B cell (primary cell): ENCODE data around the gene SMOC1. TPM values are rescaled to one million over a fixed set of nuclear protein-coding genes. Genes with fewer than 3 reads are reported as not detected.

Source experiments
- ATAC-seq: fragments of 200-7000 bp; cut with Tn5 transposase; one replicate; pipeline ENCODE4 v1.10.0; 2021; ENCODE audit warnings: low read depth, mild to moderate bottlenecking, moderate number of reproducible peaks, moderate library complexity
- CTCF ChIA-PET: fragments of 350-600 bp; sonication (Branson Sonifier 250); formaldehyde crosslinking; loops from one replicate; lab custom pipeline; 2021; ENCODE audit warnings: antibody characterized with exemption, inconsistent platforms; lab: Charles Lee
- POLR2A ChIA-PET: fragments of 350-600 bp; sonication (Branson Sonifier 250); formaldehyde crosslinking; loops from one replicate; lab custom pipeline; 2021; ENCODE audit warnings: antibody characterized with exemption; lab: Charles Lee
- DNase-seq: peaks from one replicate; pipeline ENCODE4 v3.0.0; 2013
- H2AFZ ChIP-seq: 2 replicates; pipeline ENCODE4 v1.6.1; 2012; ENCODE audit warnings: mild to moderate bottlenecking, low read depth, low read length; ENCODE audit not compliant: insufficient read depth, poor library complexity, severe bottlenecking
- H3K27ac ChIP-seq, 2 donors: 1 replicate in 1 of 2; 2 replicates in 1 of 2; pipeline ENCODE4 v1.5.1; 2012 to 2013; ENCODE audit warnings: low read length in 2 of 2, mild to moderate bottlenecking in 2 of 2, moderate library complexity in 1 of 2
- H3K27me3 ChIP-seq, 4 experiments: fragments of 200-600 bp in 1 of 4; sonication (generic) in 1 of 4; replicated peaks in 1 of 4; 1 replicate in 2 of 4; 2 replicates in 2 of 4; pipeline versions ENCODE4 v1.6.1 to v1.7.0; 2013 to 2016; ENCODE audit warnings: low read length in 3 of 4, mild to moderate bottlenecking in 2 of 4, mixed read lengths in 1 of 4, moderate library complexity in 1 of 4; ENCODE audit not compliant: insufficient read depth in 4 of 4, control insufficient read depth in 3 of 4; ENCODE audit errors: control extremely low read depth in 1 of 4
- H3K36me3 ChIP-seq, 2 experiments: replicated peaks in 1 of 2; 1 replicate in 1 of 2; 2 replicates in 1 of 2; pipeline versions ENCODE4 v1.6.1 to v1.7.1; 2013; ENCODE audit warnings: low read length in 1 of 2; ENCODE audit not compliant: insufficient read depth in 2 of 2, control insufficient read depth in 1 of 2; ENCODE audit errors: control extremely low read depth in 1 of 2, extremely low read depth in 1 of 2
- H3K4me1 ChIP-seq, 2 donors: fragments of 200-600 bp in 1 of 2; sonication (generic) in 1 of 2; 1 replicate in 1 of 2; 2 replicates in 1 of 2; pipeline versions ENCODE4 v1.5.1 to v1.6.1; 2013 to 2017; ENCODE audit warnings: low read length in 2 of 2; ENCODE audit not compliant: control insufficient read depth in 2 of 2, insufficient read depth in 2 of 2
- H3K4me2 ChIP-seq: replicated peaks from 2 replicates; pipeline ENCODE3; 2012; ENCODE audit warnings: mild to moderate bottlenecking, low read depth, low read length; ENCODE audit not compliant: poor library complexity, severe bottlenecking
- H3K4me3 ChIP-seq, 5 experiments: fragments of 200-600 bp in 1 of 5; sonication (generic) in 1 of 5; 1 replicate in 3 of 5; 2 replicates in 2 of 5; pipeline versions ENCODE4 v1.5.1 to v1.7.0; 2011 to 2016; ENCODE audit warnings: low read length in 4 of 5, mild to moderate bottlenecking in 4 of 5, low read depth in 2 of 5, control low read depth in 1 of 5, moderate library complexity in 1 of 5; ENCODE audit not compliant: insufficient read depth in 1 of 5; ENCODE audit errors: control extremely low read depth in 1 of 5, extremely low read depth in 1 of 5
- H3K79me2 ChIP-seq: fragments of 200-600 bp; sonication (generic); one replicate; pipeline ENCODE4 v1.6.0; 2016; ENCODE audit warnings: low read length; ENCODE audit not compliant: control insufficient read depth, insufficient read depth
- H3K9ac ChIP-seq: fragments of 200-600 bp; sonication (generic); 2 replicates; pipeline ENCODE4 v1.6.1; 2017; ENCODE audit warnings: mild to moderate bottlenecking, low read length, moderate library complexity
- H3K9me3 ChIP-seq, 3 donors: one replicate each; pipeline versions ENCODE4 v1.6.1 to v1.7.1; 2013; ENCODE audit warnings: low read length in 2 of 3; ENCODE audit not compliant: control insufficient read depth in 2 of 3, insufficient read depth in 1 of 3; ENCODE audit errors: control extremely low read depth in 1 of 3
- H4K20me1 ChIP-seq: 2 replicates; pipeline ENCODE4 v1.6.0; 2012; ENCODE audit warnings: mild to moderate bottlenecking, low read length; ENCODE audit not compliant: insufficient read depth, control insufficient read depth, poor library complexity, severe bottlenecking
- H3K27ac Mint-ChIP-seq: one replicate; pipeline ENCODE4 v1.8.0; 2021; ENCODE audit warnings: mixed read lengths
- H3K27me3 Mint-ChIP-seq: one replicate; pipeline ENCODE4 v1.8.0; 2021; ENCODE audit warnings: mixed read lengths
- H3K4me1 Mint-ChIP-seq: one replicate; pipeline ENCODE4 v1.8.0; 2021; ENCODE audit warnings: mixed read lengths
- H3K4me3 Mint-ChIP-seq: one replicate; pipeline ENCODE4 v1.8.0; 2021; ENCODE audit warnings: mixed read lengths
- H3K9me3 Mint-ChIP-seq: one replicate; pipeline ENCODE4 v1.8.0; 2022; ENCODE audit warnings: mixed read lengths; ENCODE audit not compliant: insufficient read depth
- CTCF ChIP-seq: fragments of 200-600 bp; IDR thresholded peaks from one replicate; pipeline ENCODE4 v1.8.0; 2022; ENCODE audit warnings: antibody characterized with exemption, mild to moderate bottlenecking
- EZH2 ChIP-seq: IDR thresholded peaks from 2 replicates; pipeline ENCODE4 v1.6.1; 2012; ENCODE audit warnings: borderline replicate concordance, low read depth, mild to moderate bottlenecking, moderate library complexity, low read length; ENCODE audit not compliant: insufficient read depth, poor library complexity, severe bottlenecking
- WGBS: methylation state at CpG from one replicate; pipeline ENCODE4 v1.1.5; 2013; ENCODE audit warnings: missing lambda C conversion rate; ENCODE audit not compliant: insufficient coverage; 5-methylcytosine and 5-hydroxymethylcytosine counted together
- intact Hi-C: fragments of 100-400 bp; cut with micrococcal nuclease; formaldehyde crosslinking; loops from one replicate; pipeline ENCODE4 v1.10.0; 2022
- polyA plus RNA-seq: library from polyadenylated mRNA; depleted of rRNA; stranded (reverse); fragments of >200 nt; gene quantifications from 2 replicates; pipeline ENCODE4 v1.2.3, GENCODE V29; 2012
- total RNA-seq, 2 donors: library from RNA; stranded (reverse); fragments of 120-200 nt in 1 of 2; gene quantifications; 1 replicate in 1 of 2; 2 replicates in 1 of 2; pipeline versions ENCODE4 v1.2.3 to v1.2.4, GENCODE V29; 2013 to 2022

Gene SMOC1
- total and polyA plus RNA-seq, 2 donors (not counting 1 experiment from before 2014, with no cell fraction given): 0.04 to 0.84 TPM

GRCh38 chr14:69882915-69883314, 3.7 kb downstream of the SMOC1 start:
- Histone ChIP-seq H3K79me2 (no peaks in the 10 kb centered on the region), H3K36me3 (no peaks in the 10 kb centered on the region), H3K4me2 (no peak overlapping the region), H3K9me3 (no peaks in the 10 kb centered on the region), H2AFZ (no peak overlapping the region), H3K9ac (no peak overlapping the region), H3K27me3 (peaks cover 0 to 10% (median 8%) of the 10 kb centered on the region in 4 experiments), H3K4me3 (no peak overlapping the region), H4K20me1 (no peaks in the 10 kb centered on the region), H3K27ac (no peak overlapping the region), H3K4me1 (peaks cover 0 to 4% of the 10 kb centered on the region in 2 donors)
- Mint-ChIP-seq H3K4me1 (peaks cover 2% of the 10 kb centered on the region), H3K27me3 (peaks cover 58% of the 10 kb centered on the region), H3K9me3 (no peaks in the 10 kb centered on the region), H3K27ac (no peak overlapping the region), H3K4me3 (no peak overlapping the region)
- no CpG with 5 or more reads among the region's 2 CpGs for WGBS
- ATAC-seq (no peak), DNase-seq (no peak)
- intact Hi-C loops: no loop called here
- no peak for TF ChIP-seq EZH2
- TF ChIP-seq CTCF: no peak
- ChIA-PET POLR2A (no interaction called here), CTCF (no interaction called here)

- no peak overlapping the region for H3K27ac Mint-ChIP-seq
- DNase-seq: no peak
- no peaks in the 10 kb centered on the region for H3K4me1 Mint-ChIP-seq
- Histone ChIP-seq H2AFZ (no peak overlapping the region), H3K4me2 (no peak overlapping the region), H3K27me3 (peaks cover 0 to 4% (median 0%) of the 10 kb centered on the region in 4 experiments), H4K20me1 (no peaks in the 10 kb centered on the region), H3K4me3 (no peak overlapping the region), H3K79me2 (no peaks in the 10 kb centered on the region), H3K36me3 (no peaks in the 10 kb centered on the region), H3K4me1 (no peaks in the 10 kb centered on the region), H3K27ac (no peak overlapping the region), H3K9me3 (peaks cover 0 to 6% (median 0%) of the 10 kb centered on the region in 3 donors), H3K9ac (no peak overlapping the region)
- no peak for TF ChIP-seq EZH2
- no peak for TF ChIP-seq CTCF
- 57% methylated on average over 1 of the region's 2 CpGs for WGBS
- CTCF ChIA-PET: no interaction called here
- H3K27me3 Mint-ChIP-seq: peaks cover 36% of the 10 kb centered on the region
- no peak overlapping the region for H3K4me3 Mint-ChIP-seq
- peaks cover 1% of the 10 kb centered on the region for H3K9me3 Mint-ChIP-seq
- ATAC-seq: no peak
- intact Hi-C loops: no loop called here
- POLR2A ChIA-PET: no interaction called here
Observed at GRCh38 chr14:69886453-69887242, 7.4 kb downstream of the SMOC1 start.
